MCF 10A (cell line): ENCODE measurements around the gene HOXA4. TPM values are rescaled to one million over a fixed set of nuclear protein-coding genes. Genes with fewer than 3 reads are reported as not detected.

Source experiments
- BruUV-seq: library from RNA; stranded (reverse); fragments of 400-500 nt; replicated peaks from 2 replicates; lab custom pipeline; 2021; lab: Mats Ljungman, UMichigan
- CTCF ChIA-PET: fragments of 300-600 bp; sonication (Branson Sonifier 250); formaldehyde crosslinking; extraction: SDS; loops from one replicate; lab custom pipeline; 2021; ENCODE audit warnings: antibody characterized with exemption, inconsistent platforms; lab: Yijun Ruan, JAX
- POLR2A ChIA-PET: fragments of 300-600, 350-650 bp; sonication (Branson Sonifier 250); formaldehyde crosslinking; extraction: SDS; loops from one replicate; lab custom pipeline; 2020; ENCODE audit warnings: antibody characterized with exemption, inconsistent platforms; lab: Yijun Ruan, JAX
- DNase-seq: peaks from one replicate; pipeline ENCODE4 v3.0.0-alpha.2; 2018; ENCODE audit not compliant: unreplicated experiment
- H3K27ac Mint-ChIP-seq: one replicate; pipeline ENCODE4 v1.8.0; 2022; ENCODE audit warnings: mild to moderate bottlenecking, low read depth, mixed read lengths; ENCODE audit not compliant: unreplicated experiment
- H3K27me3 Mint-ChIP-seq: one replicate; pipeline ENCODE4 v1.8.0; 2022; ENCODE audit warnings: mixed read lengths; ENCODE audit not compliant: insufficient read depth, unreplicated experiment
- H3K36me3 Mint-ChIP-seq: one replicate; pipeline ENCODE4 v1.8.0; 2022; ENCODE audit warnings: mild to moderate bottlenecking, moderate library complexity, mixed read lengths; ENCODE audit not compliant: insufficient read depth, unreplicated experiment
- H3K4me1 Mint-ChIP-seq: one replicate; pipeline ENCODE4 v1.8.0; 2022; ENCODE audit warnings: mixed read lengths; ENCODE audit not compliant: insufficient read depth, unreplicated experiment
- H3K4me3 Mint-ChIP-seq: one replicate; pipeline ENCODE4 v1.8.0; 2022; ENCODE audit warnings: mild to moderate bottlenecking, moderate library complexity, mixed read lengths; ENCODE audit not compliant: unreplicated experiment
- H3K9me3 Mint-ChIP-seq: one replicate; pipeline ENCODE4 v1.8.0; 2022; ENCODE audit warnings: mixed read lengths; ENCODE audit not compliant: unreplicated experiment
- CTCF ChIP-seq: fragments of 200-600 bp; IDR thresholded peaks from one replicate; pipeline ENCODE4 v1.8.0; 2022; ENCODE audit warnings: antibody characterized with exemption, mild to moderate bottlenecking; ENCODE audit not compliant: unreplicated experiment
- intact Hi-C: fragments of 100-400 bp; cut with micrococcal nuclease; formaldehyde crosslinking; loops from 2 replicates; pipeline ENCODE4 v1.14.1; 2022
- total RNA-seq: library from RNA; stranded (reverse); gene quantifications from 2 replicates; pipeline ENCODE4 v1.2.3, GENCODE V29; 2022

HOXA4 gene
- total RNA-seq, 1 experiment from 2014 or later, result 2.6 TPM

GRCh38 chr7:27160546-27161213, 30.1 kb upstream of the HOXA4 start:
- Mint-ChIP-seq H3K4me1 (peaks cover 8% of the 10 kb centered on the region), H3K27ac (no peak overlapping the region), H3K36me3 (peaks cover 15% of the 10 kb centered on the region), H3K4me3 (peak overlapping the region; percentile 84), H3K9me3 (no peaks in the 10 kb centered on the region), H3K27me3 (no peaks in the 10 kb centered on the region)
- intact Hi-C loops, result loop anchor here (1.0 kb wide), 4 partner anchors 10 to 791 kb away; no protein-coding TSS in a partner anchor
- TF ChIP-seq CTCF, result peak; percentile 96
- ChIA-PET POLR2A (interaction anchor here (0.6 to 5.1 kb wide), 15 partner anchors 11 to 1209 kb away, joined by 3 to 65 read pairs (median 7); partner anchors contain the start of genes HOXA5 and HOXA6), CTCF (interaction anchor here (0.6 to 3.5 kb wide), 25 partner anchors 10 to 1356 kb away, joined by 3 to 57 read pairs (median 5); partner anchors contain the start of genes HOXA3, HOXA4 and HOXA6)
- peak; percentile 83 for DNase-seq
- no TSS peak for BruUV-seq

GRCh38 chr7:27160145-27160545, 29.6 kb upstream of the HOXA4 start:
- no peak for DNase-seq
- intact Hi-C loops, result no loop called here
- CTCF ChIA-PET, result interaction anchor here (0.6 to 3.5 kb wide), 12 partner anchors 10 to 956 kb away, joined by 3 to 57 read pairs (median 6); partner anchors contain the start of genes HOXA3 and HOXA6
- no TSS peak for BruUV-seq
- TF ChIP-seq CTCF, result no peak
- POLR2A ChIA-PET, result interaction anchor here (1.0 to 4.4 kb wide), 4 partner anchors 11 to 493 kb away, joined by 3 to 65 read pairs (median 5); partner anchors contain the start of gene HOXA6
- no peaks in the 10 kb centered on the region for H3K27me3 Mint-ChIP-seq
- H3K27ac Mint-ChIP-seq, result peak overlapping the region; percentile 43
- H3K36me3 Mint-ChIP-seq, result peaks cover 15% of the 10 kb centered on the region
- no peaks in the 10 kb centered on the region for H3K9me3 Mint-ChIP-seq
- H3K4me1 Mint-ChIP-seq, result peaks cover 12% of the 10 kb centered on the region
- peak overlapping the region; percentile 84 for H3K4me3 Mint-ChIP-seq

- intact Hi-C loops, result no loop called here
- CTCF ChIA-PET, result interaction anchor here (0.6 to 3.2 kb wide), 8 partner anchors 9 to 826 kb away, joined by 3 to 21 read pairs (median 4); no protein-coding TSS in a partner anchor
- no TSS peak for BruUV-seq
- DNase-seq, result no peak
- Mint-ChIP-seq H3K27me3 (no peaks in the 10 kb centered on the region), H3K4me3 (peak overlapping the region; percentile 58), H3K36me3 (peaks cover 10% of the 10 kb centered on the region), H3K27ac (peak overlapping the region; percentile 43), H3K9me3 (no peaks in the 10 kb centered on the region), H3K4me1 (peaks cover 12% of the 10 kb centered on the region)
- TF ChIP-seq CTCF, result no peak
- POLR2A ChIA-PET, result interaction anchor here (0.9 to 1.0 kb wide), 4 partner anchors 8 to 794 kb away, joined by 3 to 5 read pairs (median 3); no protein-coding TSS in a partner anchor
Observed at GRCh38 chr7:27159266-27160144, 28.9 kb upstream of the HOXA4 start.
